ENCODE measurements around the gene LIN7C.

- TF ChIP-seq RAD21 (CRISPR knock-in tag; IDR thresholded peaks at IDR 0.05) (no peak), ZNF354B (CRISPR knock-in tag; IDR thresholded peaks at IDR 0.05) (no peak)
These were observed 26.2 kb upstream of the LIN7C start for GRCh38 chr11:27532652-27533325.
